22Rv1 (cell line): ENCODE data around the gene FGF18.

Source experiments
- CTCF ChIP-seq: fragments of 450-650 bp; IDR thresholded peaks from 2 replicates; pipeline ENCODE4 v1.5.1; 2017; ENCODE audit warnings: mild to moderate bottlenecking
- ZFX ChIP-seq: fragments of 450-650 bp; IDR thresholded peaks from 2 replicates; pipeline ENCODE4 v1.6.1; 2017; ENCODE audit warnings: antibody characterized with exemption, borderline replicate concordance

GRCh38 chr5:171482434-171482730 lies 62.9 kb downstream of the FGF18 start:
- no peak for TF ChIP-seq CTCF
- TF ChIP-seq ZFX: no peak
